GM21423 (cell line): ENCODE data around the gene POLR2J.
"Not testable (repeated sequence)": the region's sequence is repeated elsewhere in the genome, so short reads cannot be mapped to it uniquely, and the experiment has no call there.

Experiments used
- ATAC-seq: cut with Tn5 transposase; IDR thresholded peaks from one replicate; pipeline ENCODE4 v1.9.1; 2021; ENCODE audit warnings: mild to moderate bottlenecking, moderate library complexity; ENCODE audit not compliant: unreplicated experiment

The POLR2J gene

DNA sequence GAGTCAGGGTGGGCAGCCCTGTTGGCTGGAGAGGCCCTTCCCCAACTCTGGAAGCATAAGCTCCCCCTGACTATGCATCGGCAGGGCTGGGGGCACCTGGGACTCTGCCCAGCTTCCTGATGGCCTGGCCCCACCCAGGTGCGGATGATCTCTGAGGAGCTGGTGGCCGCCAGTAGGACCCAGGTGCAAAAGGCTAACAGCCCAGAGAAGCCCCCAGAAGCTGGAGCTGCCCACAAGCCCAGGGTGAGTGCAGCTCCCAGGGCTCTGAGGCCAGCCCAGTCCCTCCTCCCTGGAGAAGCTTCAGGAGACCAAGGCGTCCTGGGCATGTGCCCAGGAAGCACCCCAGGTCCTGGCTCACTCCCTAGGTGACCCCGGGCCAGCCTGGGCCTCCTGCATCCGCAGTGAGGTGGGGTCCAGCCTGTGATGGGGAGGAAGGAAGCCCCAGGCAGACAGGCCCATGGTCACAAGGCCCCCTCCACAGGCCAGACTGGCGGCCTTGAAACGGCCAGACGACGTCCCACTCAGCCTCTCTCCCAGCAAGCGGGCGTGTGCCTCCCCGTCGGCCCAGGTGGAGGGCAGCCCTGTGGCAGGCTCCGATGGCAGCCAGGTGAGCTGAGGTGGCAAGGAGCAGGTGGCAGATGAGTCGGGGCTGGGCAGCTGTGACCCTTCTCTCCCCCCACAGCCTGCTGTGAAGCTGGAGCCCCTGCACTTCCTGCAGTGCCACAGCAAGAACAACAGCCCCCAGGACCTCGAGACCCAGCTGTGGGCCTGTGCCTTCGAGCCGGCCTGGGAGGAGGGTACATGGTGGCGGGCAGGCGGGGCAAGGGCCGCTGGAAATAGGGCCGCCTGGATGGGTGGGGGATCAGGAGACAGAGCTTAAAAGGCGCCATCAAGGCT lies 10.9 kb downstream of the POLR2J start:
- no peak for ATAC-seq

DNA sequence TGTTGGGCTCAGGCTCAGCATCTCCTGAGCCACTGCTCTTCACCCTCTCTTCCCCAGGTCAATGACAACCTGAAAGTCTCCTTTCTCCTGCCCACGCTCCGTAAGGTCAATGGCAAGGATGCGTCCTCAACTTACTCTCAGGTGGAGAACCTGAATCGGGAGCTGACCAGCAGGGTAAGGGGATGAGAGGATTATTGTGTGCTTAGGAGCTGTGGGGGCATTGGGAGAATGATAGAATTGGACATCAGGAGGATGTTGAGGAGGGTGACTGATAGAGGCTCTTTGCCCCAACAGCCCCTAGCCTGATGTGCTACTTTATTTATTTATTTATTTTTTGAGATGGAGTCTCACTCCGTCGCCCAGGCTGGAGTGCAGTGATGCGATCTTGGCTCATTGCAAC lies 12.6 kb downstream of the POLR2J start:
- no peak for ATAC-seq

DNA sequence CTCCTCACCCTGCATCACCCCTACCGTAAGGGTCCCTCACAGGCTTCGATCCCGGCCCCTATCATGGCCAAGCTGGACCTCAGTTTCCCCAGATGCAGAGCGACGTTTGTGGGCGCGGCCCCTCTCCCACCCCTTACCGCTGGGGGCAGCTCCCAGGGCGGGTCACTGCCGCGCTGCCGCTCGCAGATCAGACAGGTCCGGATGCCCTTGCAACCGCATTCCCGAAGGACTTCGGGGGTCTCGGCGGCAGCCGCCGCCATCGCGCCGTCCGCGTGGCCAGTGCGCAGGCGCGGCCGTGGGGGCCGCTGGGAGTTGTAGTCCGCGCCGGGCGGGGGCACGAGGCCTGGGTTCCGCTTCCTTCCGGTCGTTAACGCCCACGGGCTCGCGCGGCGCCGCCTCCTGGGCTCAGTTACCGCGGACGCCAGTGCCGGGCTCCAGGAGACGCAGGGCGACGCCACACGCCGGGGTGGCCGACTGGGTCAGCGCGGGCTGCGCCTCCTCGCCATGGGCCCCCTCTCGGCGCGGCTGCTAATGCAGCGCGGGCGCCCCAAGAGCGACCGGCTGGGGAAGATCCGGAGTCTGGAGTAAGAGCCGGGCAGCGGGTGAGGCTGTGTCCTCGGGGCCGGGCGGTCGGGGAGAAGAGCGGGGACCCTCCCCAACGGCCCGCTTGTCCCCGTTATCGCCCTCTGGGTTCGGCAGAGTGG lies 14.0 kb downstream of the POLR2J start, which contains the start of the genes ALKBH4 and LRWD1:
TSS of gene ALKBH4 (minus strand) at position 287 of the 704 bp plus-strand sequence. CDS start at position 260, 27 bp downstream.
TSS of gene LRWD1 (plus strand) at position 408 of the 704 bp plus-strand sequence. CDS start at position 505, 97 bp downstream.
- ATAC-seq: peak; percentile 90

DNA sequence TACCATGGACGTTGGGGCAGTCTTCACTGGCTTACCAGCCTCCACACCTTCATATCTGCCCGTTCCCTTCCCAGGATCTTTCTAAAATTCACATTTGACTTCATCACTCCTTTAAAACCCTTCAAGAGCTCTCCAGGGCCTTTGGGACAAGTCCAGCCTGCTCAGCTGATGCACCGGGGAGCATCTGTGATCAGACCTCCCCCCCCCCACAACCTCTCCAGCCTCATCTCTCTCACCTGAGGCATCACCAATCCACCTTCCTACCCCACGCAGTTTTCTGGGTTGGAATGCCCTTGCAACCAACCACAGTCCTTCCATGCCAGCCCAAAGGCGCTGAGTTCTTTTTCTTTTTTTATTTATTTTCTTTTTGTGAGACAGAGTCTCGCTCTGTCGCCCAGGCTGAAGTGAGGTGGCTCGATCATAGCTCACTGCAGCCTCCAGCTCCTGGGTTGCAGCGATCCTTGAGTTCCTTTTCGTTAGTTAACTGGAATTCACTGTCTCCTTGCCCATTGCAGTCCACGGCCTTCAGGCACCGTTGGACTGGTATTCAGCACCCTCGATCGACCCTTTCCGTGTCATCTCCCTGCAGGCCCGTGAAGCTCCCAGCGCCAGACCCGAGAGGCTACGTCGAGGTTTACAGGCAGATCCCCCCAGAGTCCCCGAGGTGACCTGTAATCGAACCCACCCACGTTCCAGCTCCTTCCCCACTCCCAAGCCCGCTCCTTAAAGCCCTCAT lies 14.7 kb downstream of the POLR2J start:
- ATAC-seq: no peak

DNA sequence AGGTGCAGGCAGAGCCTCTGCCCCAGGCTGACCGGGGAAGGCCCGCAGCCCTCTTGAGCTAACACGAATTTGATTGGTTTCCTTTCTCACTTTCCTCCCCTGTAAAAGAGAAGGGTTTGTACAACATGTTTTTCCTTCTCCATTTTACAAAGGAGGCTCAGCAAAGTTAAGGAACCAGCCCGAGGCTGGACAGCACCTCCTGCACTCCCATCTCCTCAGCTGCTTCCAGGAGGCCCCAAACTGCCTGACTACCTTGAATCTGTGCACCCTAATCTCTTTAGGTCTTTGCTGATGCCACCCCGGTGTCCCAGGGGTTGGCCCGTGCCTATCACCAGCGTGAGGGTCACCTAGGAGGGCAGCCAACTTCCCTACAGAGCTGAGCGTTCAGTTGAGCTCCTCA lies 18.3 kb downstream of the POLR2J start:
- no peak for ATAC-seq

DNA sequence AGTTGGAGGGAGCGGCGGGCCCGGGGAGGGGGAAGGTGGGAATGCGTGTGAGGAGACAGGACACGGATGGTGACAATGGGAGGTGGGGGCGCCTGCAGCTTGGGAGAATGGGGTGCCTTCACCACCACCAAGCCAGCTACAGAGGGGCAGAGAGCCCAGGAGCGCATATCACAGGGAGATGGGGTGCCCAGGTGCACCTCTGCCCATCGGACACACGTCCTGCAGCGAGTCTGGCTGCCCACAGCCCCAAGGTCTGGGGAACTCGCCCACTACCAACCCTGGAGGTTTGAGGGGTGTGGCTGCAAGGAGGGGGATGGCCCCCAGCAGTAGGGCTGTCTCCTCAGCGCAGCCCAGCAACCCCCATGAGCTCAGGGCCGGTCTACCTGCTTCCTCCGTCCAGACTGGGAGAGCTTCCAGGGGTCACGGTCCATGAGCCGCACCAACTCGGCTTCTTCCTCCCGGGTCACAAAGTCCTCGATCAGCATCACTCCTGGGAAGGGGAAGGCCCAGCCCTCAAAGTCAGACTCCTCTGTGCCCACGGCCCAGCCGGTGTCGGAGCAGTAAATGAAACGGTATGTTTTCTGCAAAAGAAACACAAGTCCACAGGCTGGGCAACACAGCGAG lies 19.4 kb downstream of the POLR2J start:
- no peak for ATAC-seq

DNA sequence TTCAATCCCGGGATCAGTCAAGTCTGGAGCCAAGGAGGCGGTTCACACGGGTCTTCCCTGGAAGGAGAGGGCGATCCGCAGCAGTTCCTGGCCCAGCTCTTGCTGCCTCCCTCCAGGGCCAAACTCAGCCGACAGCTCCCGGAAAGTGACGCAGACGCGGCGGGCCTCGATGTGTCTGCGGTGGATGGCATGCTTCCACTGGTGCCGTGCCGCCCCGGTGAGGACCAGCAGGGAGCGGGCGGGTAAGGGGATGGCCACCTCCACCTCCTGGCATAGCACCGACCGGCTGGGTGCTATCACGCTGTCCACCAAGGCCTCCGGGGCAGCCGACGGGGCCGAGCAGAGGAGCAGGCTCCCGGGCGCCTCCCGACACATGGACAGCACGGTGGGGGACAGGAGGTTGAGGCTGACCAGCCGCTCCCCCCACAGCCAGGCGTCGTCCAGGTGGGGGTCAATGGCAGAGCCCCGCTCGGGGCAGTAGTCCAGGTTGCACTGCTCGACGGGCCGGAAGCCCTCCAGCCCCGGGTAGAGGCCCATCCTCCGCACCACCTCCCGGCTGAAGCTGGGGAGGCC lies 21.3 kb downstream of the POLR2J start:
- no peak for ATAC-seq

DNA sequence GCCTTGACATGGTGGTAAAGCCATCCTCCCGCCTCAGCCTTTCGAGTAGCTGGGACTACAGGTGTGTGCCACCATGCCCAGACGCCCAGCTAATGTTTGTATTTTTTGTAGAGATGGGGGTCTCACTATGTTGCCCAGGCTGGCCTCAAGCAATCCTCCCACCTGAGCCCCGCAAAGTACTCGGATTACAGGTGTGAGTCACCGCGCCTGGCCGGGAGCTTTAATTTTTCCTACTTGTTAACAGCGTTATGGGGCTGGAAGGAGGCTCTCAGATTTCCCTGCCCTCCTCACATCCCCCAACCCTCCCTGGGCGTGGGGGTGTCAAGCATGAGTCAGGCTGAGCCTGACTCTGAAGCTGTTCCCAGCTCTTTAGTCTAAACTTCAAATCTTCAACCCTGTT lies 22.4 kb downstream of the POLR2J start:
- no peak for ATAC-seq

DNA sequence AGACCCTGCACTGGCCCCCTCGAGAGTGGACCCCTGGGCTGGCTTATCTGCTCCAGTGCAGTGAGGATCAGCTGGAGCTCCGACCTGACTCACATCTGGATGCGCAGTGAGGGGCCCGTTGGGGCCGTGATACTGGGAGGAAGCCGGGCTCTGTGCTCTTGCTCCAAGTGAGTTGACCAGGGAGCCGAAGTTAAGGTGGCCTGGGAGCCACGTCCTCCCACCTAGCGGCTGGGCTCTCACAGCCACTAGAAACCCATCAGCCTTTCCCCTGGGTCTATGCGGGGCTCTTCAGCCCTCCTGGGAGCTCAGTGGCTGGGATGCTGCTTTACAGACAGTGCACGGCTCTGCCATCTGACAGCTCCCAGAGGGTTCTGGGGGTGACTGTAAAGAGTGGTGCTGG lies 23.1 kb downstream of the POLR2J start:
- no peak for ATAC-seq

DNA sequence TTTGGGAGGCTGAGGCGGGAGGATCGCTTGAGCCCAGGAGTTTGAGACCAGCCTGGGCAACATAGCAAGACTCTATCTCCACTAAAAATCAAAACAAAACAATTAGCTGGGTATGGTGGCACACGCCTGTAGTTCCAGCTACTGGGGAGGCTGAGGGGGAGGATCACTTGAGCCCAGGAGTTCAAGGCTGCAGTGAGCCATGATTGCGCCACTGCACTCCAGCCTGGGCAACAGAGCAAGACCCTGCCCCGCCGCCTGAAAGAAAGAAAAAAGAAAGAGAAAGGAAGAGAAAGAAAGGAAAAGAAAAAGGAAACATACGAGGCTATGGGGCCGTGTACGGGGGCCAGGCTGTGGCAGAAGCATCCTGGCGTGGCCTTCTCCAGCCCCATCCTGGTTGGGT lies 23.8 kb downstream of the POLR2J start:
- ATAC-seq: not testable (repeated sequence)

DNA sequence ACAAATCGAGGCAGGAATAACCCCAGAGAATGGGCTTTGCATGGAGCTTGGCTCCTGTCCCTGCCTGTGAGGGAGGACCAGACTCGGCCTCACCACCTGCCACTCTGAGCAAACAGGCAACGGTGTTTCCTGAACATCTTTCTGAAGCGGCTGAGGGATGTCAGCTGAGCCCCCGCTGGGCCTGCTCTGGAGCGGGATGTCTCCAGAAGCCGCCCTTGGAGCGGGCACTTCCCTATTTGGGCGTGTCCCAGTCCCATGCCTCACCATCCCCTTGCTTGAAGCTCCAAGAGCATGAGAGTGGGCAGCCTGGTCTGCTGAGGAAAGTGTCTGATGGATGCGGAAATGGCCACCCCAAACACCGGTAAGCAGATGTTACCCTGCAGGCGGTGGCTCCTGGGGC lies 24.3 kb downstream of the POLR2J start:
- ATAC-seq: no peak

DNA sequence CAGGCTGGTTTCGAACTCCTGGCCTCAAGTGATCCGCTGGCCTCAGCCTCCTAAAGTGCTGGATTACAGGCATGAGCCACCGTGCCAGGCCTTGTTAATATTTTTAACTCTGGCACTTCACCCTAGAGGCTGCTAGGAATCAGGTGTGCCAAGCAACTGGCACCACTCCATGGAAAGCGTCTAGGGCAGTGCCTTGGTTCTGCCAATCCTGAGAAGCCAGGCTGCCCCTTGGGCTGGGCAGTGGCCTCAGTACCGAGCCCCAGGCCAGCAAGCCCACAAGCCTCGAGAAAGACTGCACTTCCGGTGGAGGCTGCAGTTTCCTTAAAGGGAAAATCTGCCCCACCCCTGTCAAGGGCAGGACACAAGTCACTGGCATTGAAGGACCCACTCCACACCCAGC lies 25.4 kb downstream of the POLR2J start:
- no peak for ATAC-seq

DNA sequence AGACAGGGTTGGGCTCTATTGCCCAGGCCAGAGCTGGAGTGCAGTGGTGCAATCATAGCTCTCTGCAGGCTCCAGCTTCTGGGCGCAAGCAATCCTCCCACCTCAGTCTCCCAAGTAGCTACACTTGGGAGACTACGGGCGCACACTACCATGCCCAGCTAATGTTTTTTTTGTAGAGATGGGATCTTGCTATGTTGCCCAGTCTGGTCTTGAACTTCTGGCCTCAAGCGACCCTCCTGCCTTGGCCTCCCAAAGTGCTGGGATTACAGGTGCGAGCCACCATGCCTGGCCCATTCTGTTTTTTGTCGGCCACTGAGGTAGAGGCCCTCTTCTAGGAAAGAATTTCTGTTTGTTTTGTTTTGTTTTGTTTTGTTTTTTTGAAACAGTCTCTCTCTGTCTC lies 26.3 kb downstream of the POLR2J start:
- ATAC-seq: no peak

DNA sequence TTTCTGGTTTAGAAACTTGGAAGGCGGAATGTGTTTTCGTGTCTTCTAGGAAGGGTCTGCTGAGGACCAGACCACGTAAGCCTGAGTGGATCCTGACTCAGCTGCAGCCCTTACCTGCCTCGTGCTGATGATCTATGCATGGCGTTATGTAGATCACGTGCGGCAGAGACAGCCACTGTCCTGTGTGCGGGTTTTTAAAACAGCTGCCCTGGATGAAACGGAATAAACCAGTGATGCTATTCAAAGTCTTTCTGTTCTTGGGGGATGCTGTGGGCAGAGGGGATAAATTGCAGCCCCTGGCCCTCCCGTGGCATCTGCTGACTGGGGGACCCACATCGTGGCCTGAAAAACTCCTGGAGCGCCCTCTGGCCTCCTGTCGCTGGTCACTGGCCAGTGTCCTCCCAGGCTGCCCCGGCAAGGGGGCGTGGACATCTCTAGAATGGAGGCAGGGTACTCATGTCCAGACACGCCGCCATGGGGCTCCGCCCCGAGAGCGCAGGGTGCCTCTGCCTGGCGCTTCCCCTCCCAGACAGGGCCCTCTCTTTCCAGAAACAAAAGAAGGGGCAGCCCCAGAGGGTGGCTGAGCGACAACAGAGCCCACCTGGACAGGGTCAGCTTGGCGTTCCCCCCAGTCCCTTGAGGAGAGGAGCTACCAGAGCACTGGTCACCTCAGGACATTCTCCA lies 27.2 kb downstream of the POLR2J start:
- no peak for ATAC-seq

DNA sequence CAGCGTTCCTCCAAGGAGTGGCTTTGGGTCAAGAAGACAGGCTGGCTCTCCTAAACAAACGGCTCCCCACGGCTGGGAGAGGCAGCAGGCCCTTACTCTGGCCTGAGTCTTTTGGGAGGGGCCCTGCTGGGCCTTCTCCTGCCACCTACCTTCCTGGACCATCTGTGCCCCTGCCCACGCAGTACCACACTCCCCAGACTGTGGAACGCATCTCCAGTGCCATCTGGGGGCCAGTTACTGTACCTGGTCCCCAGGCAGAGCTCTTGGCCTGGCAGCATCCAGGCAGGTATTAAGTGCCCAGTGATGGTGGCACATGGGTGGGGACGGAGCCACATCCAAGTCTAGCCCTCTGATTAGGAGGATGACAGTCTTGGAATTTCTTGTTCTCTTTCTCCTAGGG lies 28.5 kb downstream of the POLR2J start:
- no peak for ATAC-seq

DNA sequence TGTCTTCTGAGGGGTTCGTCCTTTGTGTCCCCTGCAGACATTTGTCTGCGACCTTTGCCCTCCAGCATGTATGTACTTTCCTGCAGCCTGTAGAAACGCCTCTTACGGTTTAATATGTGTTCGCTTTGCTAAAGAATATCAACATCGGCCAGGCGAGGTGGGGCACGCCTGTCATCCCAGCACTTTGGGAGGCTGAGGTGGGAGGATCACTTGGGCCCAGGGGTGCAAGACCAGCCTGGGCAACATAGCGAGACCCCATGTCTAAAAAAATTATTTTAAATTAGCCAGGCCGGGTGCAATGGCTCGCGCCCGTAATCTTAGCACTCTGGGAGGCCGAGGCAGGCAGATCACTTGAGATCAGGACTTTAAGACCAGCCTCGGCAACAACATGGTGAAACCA lies 29.6 kb downstream of the POLR2J start:
- no peak for ATAC-seq

DNA sequence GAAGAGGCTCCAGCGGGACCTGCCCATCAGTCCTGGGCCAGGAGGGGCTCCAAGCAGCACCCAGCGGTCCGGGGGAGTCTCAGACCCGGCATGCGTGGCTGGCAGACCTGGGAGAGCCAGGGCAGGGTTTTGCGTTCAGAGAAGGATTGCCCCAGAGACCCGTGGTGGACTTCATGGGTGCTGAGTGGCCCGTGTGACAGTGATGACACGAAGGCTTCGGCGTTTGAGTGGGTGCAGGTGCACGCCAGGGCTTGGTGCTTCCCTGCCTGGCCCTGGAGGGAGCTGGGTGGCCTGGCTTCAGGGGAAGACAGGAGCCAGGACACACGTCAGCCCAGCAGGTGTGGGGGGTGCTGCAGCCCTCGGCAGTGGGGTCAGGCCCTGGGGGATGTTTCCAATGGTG lies 31.4 kb downstream of the POLR2J start:
- ATAC-seq: no peak

DNA sequence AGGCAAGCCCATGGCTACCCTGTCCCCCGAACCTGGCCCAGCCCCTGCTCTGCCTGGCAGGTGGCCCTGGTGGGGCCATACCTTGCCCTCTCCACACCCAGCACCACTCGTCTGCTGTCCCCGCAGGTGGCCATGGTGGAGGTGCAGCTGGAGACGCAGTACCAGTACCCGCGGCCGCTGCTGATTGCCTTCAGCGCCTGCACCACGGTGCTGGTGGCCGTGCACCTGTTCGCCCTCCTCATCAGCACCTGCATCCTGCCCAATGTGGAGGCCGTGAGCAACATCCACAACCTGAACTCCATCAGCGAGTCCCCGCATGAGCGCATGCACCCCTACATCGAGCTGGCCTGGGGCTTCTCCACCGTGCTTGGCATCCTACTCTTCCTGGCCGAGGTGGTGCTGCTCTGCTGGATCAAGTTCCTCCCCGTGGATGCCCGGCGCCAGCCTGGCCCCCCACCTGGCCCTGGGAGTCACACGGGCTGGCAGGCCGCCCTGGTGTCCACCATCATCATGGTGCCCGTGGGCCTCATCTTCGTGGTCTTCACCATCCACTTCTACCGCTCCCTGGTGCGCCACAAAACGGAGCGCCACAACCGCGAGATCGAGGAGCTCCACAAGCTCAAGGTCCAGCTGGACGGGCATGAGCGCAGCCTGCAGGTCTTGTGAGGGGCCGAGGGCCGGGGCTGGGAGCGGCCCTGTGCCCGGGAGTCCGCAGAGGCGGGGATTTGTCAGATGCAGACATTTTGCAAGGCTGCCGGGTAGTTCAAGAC lies 32.1 kb downstream of the POLR2J start:
- ATAC-seq: no peak

DNA sequence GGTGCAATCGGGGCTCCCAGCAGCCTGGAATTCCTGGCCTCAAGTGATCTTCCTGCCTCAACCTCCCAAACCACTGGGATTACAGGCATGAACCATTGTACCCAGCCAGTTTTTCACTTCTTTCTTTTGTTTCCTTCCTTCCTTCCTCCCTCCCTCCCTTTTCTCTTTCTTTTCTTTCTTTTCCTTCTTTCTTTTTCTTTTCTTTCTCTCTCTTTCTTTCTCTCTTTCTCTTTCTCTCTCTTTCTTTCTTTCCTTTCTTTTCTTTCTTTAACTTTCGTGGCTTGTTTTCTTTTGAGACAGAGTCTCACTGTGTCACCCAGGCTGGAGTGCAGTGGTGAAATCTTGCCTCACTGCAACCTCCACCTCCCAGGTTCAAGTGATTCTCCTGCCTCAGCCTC lies 33.0 kb downstream of the POLR2J start:
- no peak for ATAC-seq
